K562 (cell line): ENCODE results near the gene NR6A1. TPM values are rescaled to one million over a fixed set of nuclear protein-coding genes. Genes with fewer than 3 reads are reported as not detected.

Experiments used
- ATAC-seq: fragments of 200-7000 bp; cut with Tn5 transposase; 3 replicates; pipeline ENCODE4 v1.9.1; 2020; ENCODE audit warnings: moderate library complexity
- BruUV-seq: library from RNA; stranded (reverse); fragments of 400-500 nt; replicated peaks from 2 replicates; lab custom pipeline; 2021; lab: Mats Ljungman, UMichigan
- CTCF ChIA-PET: fragments of 300-600 bp; formaldehyde crosslinking; extraction: SDS; loops from one replicate; lab custom pipeline; 2021; ENCODE audit warnings: low intra/inter-chr PET ratio; lab: Yijun Ruan, JAX
- POLR2A ChIA-PET: fragments of 300-600, 350-650 bp; sonication (Branson Sonifier 250); formaldehyde crosslinking; extraction: SDS; loops from one replicate; lab custom pipeline; 2021; ENCODE audit warnings: antibody characterized with exemption, inconsistent platforms; lab: Yijun Ruan, JAX
- DNase-seq, 4 experiments: peaks; one replicate each; pipeline versions ENCODE4 v3.0.0 to v3.0.0-alpha.2; 2011 to 2018; ENCODE audit warnings: low spot score in 3 of 4, mixed read lengths in 3 of 4; ENCODE audit errors: extremely low read depth in 1 of 4
- FAIRE-seq: peaks from 2 replicates; lab custom pipeline; 2011; peaks lifted over from hg19 to GRCh38; lab: Jason Lieb, UNC
- H2AFZ ChIP-seq: 2 replicates; pipeline ENCODE4 v1.6.0; 2011; ENCODE audit warnings: low read depth, low read length, control low read depth, inconsistent platforms
- H3K27ac ChIP-seq: fragments of 200-600 bp; 3 replicates; pipeline ENCODE4 v1.8.0; 2011; ENCODE audit warnings: low read depth, mild to moderate bottlenecking, control low read depth, inconsistent platforms, low read length, moderate library complexity, mixed read lengths; ENCODE audit errors: extremely low read depth
- H3K27me3 ChIP-seq, 2 experiments: fragments of 300-600 bp in 1 of 2; 2 replicates in 1 of 2; 3 replicates in 1 of 2; pipeline versions ENCODE4 v1.6.0 to v1.8.0; 2011; ENCODE audit warnings: inconsistent platforms in 2 of 2, low read length in 2 of 2, mild to moderate bottlenecking in 1 of 2, mixed read lengths in 1 of 2, moderate library complexity in 1 of 2; ENCODE audit not compliant: control insufficient read depth in 2 of 2, insufficient read depth in 2 of 2
- H3K36me3 ChIP-seq: fragments of 300-600 bp; 3 replicates; pipeline ENCODE4 v1.8.0; 2011; ENCODE audit warnings: mild to moderate bottlenecking, low read length, inconsistent platforms; ENCODE audit not compliant: control insufficient read depth, insufficient read depth
- H3K4me1 ChIP-seq, 2 experiments: fragments of 200-600 bp in 1 of 2; replicated peaks in 1 of 2; 2 replicates in 1 of 2; 3 replicates in 1 of 2; pipeline versions ENCODE4 v1.5.1 to v1.8.0; 2011; ENCODE audit warnings: inconsistent platforms in 2 of 2, low read length in 2 of 2, mild to moderate bottlenecking in 1 of 2, mixed read lengths in 1 of 2, moderate library complexity in 1 of 2; ENCODE audit not compliant: control insufficient read depth in 2 of 2, insufficient read depth in 2 of 2
- H3K4me2 ChIP-seq: 2 replicates; pipeline ENCODE4 v1.6.1; 2011; ENCODE audit warnings: low read length, control low read depth, inconsistent platforms, mixed read lengths; ENCODE audit not compliant: insufficient read depth
- H3K4me3 ChIP-seq: fragments of 200-600 bp; sonication (generic), shearing (Covaris generic); 2 replicates; pipeline ENCODE4 v1.5.1; 2016; ENCODE audit warnings: control low read depth, inconsistent platforms
- H3K79me2 ChIP-seq: fragments of 200-600 bp; 3 replicates; pipeline ENCODE4 v1.8.0; 2011; ENCODE audit warnings: low read length, inconsistent platforms; ENCODE audit not compliant: control insufficient read depth, insufficient read depth
- H3K9ac ChIP-seq, 2 experiments: 2 replicates each; pipeline versions ENCODE4 v1.6.0 to v1.6.1; 2011; ENCODE audit warnings: low read depth in 2 of 2, low read length in 2 of 2, control low read depth in 1 of 2, inconsistent platforms in 1 of 2, mild to moderate bottlenecking in 1 of 2, mixed read lengths in 1 of 2; ENCODE audit not compliant: insufficient read depth in 1 of 2
- H3K9me1 ChIP-seq: one replicate; pipeline ENCODE4 v1.6.0; 2011; ENCODE audit warnings: inconsistent platforms, mild to moderate bottlenecking, low read length, moderate library complexity; ENCODE audit not compliant: control insufficient read depth, insufficient read depth
- H3K9me3 ChIP-seq: replicated peaks from 2 replicates; pipeline ENCODE4 v1.5.1; 2011; ENCODE audit warnings: low read depth, low read length, inconsistent platforms; ENCODE audit not compliant: control insufficient read depth, insufficient read depth
- H4K20me1 ChIP-seq: replicated peaks from 2 replicates; pipeline ENCODE4 v1.6.1; 2011; ENCODE audit warnings: low read length, inconsistent platforms, mixed read lengths; ENCODE audit not compliant: control insufficient read depth, insufficient read depth
- ADNP ChIP-seq: fragments of 200-800 bp; sonication (Bioruptor generic); IDR thresholded peaks from 2 replicates; pipeline ENCODE4 v1.6.1; 2016; ENCODE audit warnings: missing genetic modification characterization, missing compliant biosample characterization
- BCOR ChIP-seq: fragments of 450-650 bp; IDR thresholded peaks from 2 replicates; pipeline ENCODE4 v1.6.1; 2016
- BRD9 ChIP-seq: fragments of 450-650 bp; IDR thresholded peaks from 2 replicates; pipeline ENCODE4 v1.6.1; 2018; ENCODE audit warnings: low read depth; ENCODE audit not compliant: partially characterized antibody
- CBX3 ChIP-seq, 2 experiments: IDR thresholded peaks; 1 replicate in 1 of 2; 2 replicates in 1 of 2; pipeline ENCODE4 v1.6.1; 2012; ENCODE audit warnings: inconsistent platforms in 2 of 2, low read length in 2 of 2, borderline replicate concordance in 1 of 2, control low read depth in 1 of 2
- CEBPB ChIP-seq: fragments of 450-650 bp; IDR thresholded peaks from 2 replicates; pipeline ENCODE4 v1.6.1; 2016; ENCODE audit warnings: missing genetic modification characterization, missing compliant biosample characterization
- CEBPG ChIP-seq, 3 experiments: fragments of 200-800 bp in 1 of 3; sonication (Bioruptor generic) in 1 of 3; sonication (generic) in 1 of 3; formaldehyde crosslinking in 1 of 3; IDR thresholded peaks in 2 of 3; conservative IDR thresholded peaks in 1 of 3; 2 replicates each; pipeline versions ENCODE4 v1.6.1 to v1.8.0; 2016 to 2022; ENCODE audit warnings: missing compliant biosample characterization in 2 of 3, missing genetic modification characterization in 2 of 3, mild to moderate bottlenecking in 1 of 3, missing genetic modification reagents in 1 of 3
- CTBP1 ChIP-seq: fragments of 450-650 bp; IDR thresholded peaks from 2 replicates; pipeline ENCODE4 v1.6.1; 2016; ENCODE audit warnings: borderline replicate concordance
- HDAC2 ChIP-seq: fragments of 450-650 bp; IDR thresholded peaks from 2 replicates; pipeline ENCODE4 v1.6.1; 2016; ENCODE audit warnings: mild to moderate bottlenecking
- MAFG ChIP-seq: fragments of 450-650 bp; conservative IDR thresholded peaks from 2 replicates; pipeline ENCODE4 v1.6.1; 2016; ENCODE audit warnings: missing genetic modification characterization, missing compliant biosample characterization
- MEIS2 ChIP-seq: fragments of 450-650 bp; IDR thresholded peaks from 2 replicates; pipeline ENCODE4 v1.6.1; 2014; ENCODE audit warnings: mild to moderate bottlenecking; ENCODE audit not compliant: partially characterized antibody
- RBM25 ChIP-seq: fragments of 200-400 bp; formaldehyde crosslinking; IDR thresholded peaks from 2 replicates; pipeline ENCODE4 v1.6.1; 2018; ENCODE audit warnings: low read length, low read depth, moderate library complexity; ENCODE audit not compliant: severe bottlenecking
- SMARCA5 ChIP-seq: fragments of 450-650 bp; IDR thresholded peaks from 2 replicates; pipeline ENCODE4 v1.6.1; 2016
- YY1 ChIP-seq, 3 experiments: IDR thresholded peaks; 2 replicates each; pipeline ENCODE4 v1.6.1; 2011; ENCODE audit warnings: low read length in 2 of 3, mild to moderate bottlenecking in 2 of 3, moderate library complexity in 2 of 3, borderline replicate concordance in 1 of 3, control low read depth in 1 of 3, low read depth in 1 of 3; ENCODE audit not compliant: insufficient read depth in 3 of 3, insufficient replicate concordance in 2 of 3, control insufficient read depth in 1 of 3, insufficient read length in 1 of 3; ENCODE audit errors: extremely low read depth in 1 of 3
- ZNF124 ChIP-seq: sonication (generic); formaldehyde crosslinking; IDR thresholded peaks from 2 replicates; pipeline ENCODE4 v1.8.1; 2022; ENCODE audit warnings: missing genetic modification reagents
- ZNF174 ChIP-seq: fragments of 250-450 bp; sonication (Bioruptor Pico); IDR thresholded peaks from 2 replicates; pipeline ENCODE4 v1.4.0; 2020; ENCODE audit warnings: mild to moderate bottlenecking
- ZNF766 ChIP-seq: fragments of 200-800 bp; sonication (Bioruptor generic); conservative IDR thresholded peaks from 2 replicates; pipeline ENCODE4 v1.6.1; 2016; ENCODE audit warnings: missing genetic modification characterization, missing compliant biosample characterization
- ZNF778 ChIP-seq: fragments of 450-650 bp; formaldehyde crosslinking; IDR thresholded peaks from 2 replicates; pipeline ENCODE4 v1.4.0; 2020; ENCODE audit warnings: mild to moderate bottlenecking, moderate library complexity
- WGBS: fragments of 100-300 bp; shearing (Covaris generic); methylation state at CpG from one replicate; pipeline ENCODE4 v1.1.6; 2016; ENCODE audit warnings: low coverage, mixed read lengths; ENCODE audit not compliant: insufficient coverage; ENCODE audit errors: missing lambda C conversion rate; 5-methylcytosine and 5-hydroxymethylcytosine counted together
- in situ Hi-C: fragments of 300-500 bp; cut with MboI; formaldehyde crosslinking; loops from 4 replicates; pipeline ENCODE4 v1.15.0; 2018; ENCODE audit warnings: inconsistent platforms, mixed read lengths
- intact Hi-C: fragments of 100-400 bp; cut with micrococcal nuclease; formaldehyde crosslinking; loops from 2 replicates; pipeline ENCODE4 v1.14.2; 2022
- polyA plus RNA-seq, 8 experiments: library from polyadenylated mRNA; depleted of rRNA in 4 of 8; stranded (reverse) in 5 of 8; unstranded in 3 of 8; fragments of >200 nt; fragmentation: Nextera tagmentation in 2 of 8; fragmentation: Illumina TruSeq in 1 of 8; extraction: Ambion mirVana in 2 of 8; extraction: Trizol in 1 of 8; gene quantifications; 2 replicates each; pipeline versions ENCODE4 v1.2.1 to v1.2.3, GENCODE V29; 2011 to 2014; ENCODE audit warnings: inconsistent platforms in 1 of 8, missing spikeins in 1 of 8
- total RNA-seq, 7 experiments: library from RNA; depleted of rRNA in 6 of 7; stranded (reverse); fragments of >200 nt in 6 of 7; fragmentation: Illumina TruSeq in 2 of 7; extraction: Trizol in 2 of 7; gene quantifications; 2 replicates each; pipeline versions ENCODE4 v1.2.1 to v1.2.3, GENCODE V29; 2011 to 2021; ENCODE audit warnings: low replicate concordance in 1 of 7
- TF ChIP-seq, protein P1 (sequence below): fragments of 450-650 bp; IDR thresholded peaks from 2 replicates; pipeline ENCODE4 v1.6.1; 2017; ENCODE audit warnings: antibody characterized with exemption, mild to moderate bottlenecking

Gene NR6A1
- total and polyA plus RNA-seq, 9 of the 15 experiments (the other 6 are each of a cell fraction or from before 2014, with no cell fraction given) = 9.7 to 55.4 (median 28.3) TPM

- Histone ChIP-seq H3K27ac (no peak overlapping the region), H3K4me1 (peaks cover 30 to 53% of the 10 kb centered on the region in 2 experiments), H3K9ac (peak overlapping the region in 1 of 2 experiments; percentile 49; a peak in 1 of 4 replicates), H3K4me2 (no peak overlapping the region), H3K36me3 (no peaks in the 10 kb centered on the region), H3K4me3 (no peak overlapping the region), H3K9me1 (no peaks in the 10 kb centered on the region), H3K79me2 (no peaks in the 10 kb centered on the region), H4K20me1 (no peaks in the 10 kb centered on the region), H3K27me3 (no peaks in the 10 kb centered on the region), H3K9me3 (no peaks in the 10 kb centered on the region), H2AFZ (peak overlapping the region; percentile 96)
- ChIA-PET POLR2A (interaction anchor here (0.6 to 1.0 kb wide), 2 partner anchors 13 to 166 kb away, joined by 3 read pairs; no protein-coding TSS in a partner anchor), CTCF (no interaction called here)
- ATAC-seq (peak; percentile 9), FAIRE-seq (peak; percentile 76), DNase-seq (peak in 2 of 4 experiments; percentile 38 to 55)
- no TSS peak for BruUV-seq
- 42% methylated on average over 9 of the region's 9 CpGs for WGBS
- intact Hi-C loops = no loop called here
- in situ Hi-C loops = no loop called here
- peak; percentile 37 for TF ChIP-seq BRD9
- TF ChIP-seq MAFG (tag) = peak; percentile 17; the same call in 1 of the 2 replicates
- peak; percentile 94 for TF ChIP-seq CEBPB (tag)
- peak in 2 of 3 experiments; percentile 9 to 30 for TF ChIP-seq YY1 (IDR thresholded peaks at IDR 0.05; ENCODE audit: borderline replicate concordance in 1 of 3, control insufficient read depth in 1 of 3, extremely low read depth in 1 of 3, insufficient read depth in 3 of 3, insufficient read length in 1 of 3, insufficient replicate concordance in 2 of 3, low read depth in 1 of 3, low read length in 2 of 3)
- TF ChIP-seq, protein P1, sequence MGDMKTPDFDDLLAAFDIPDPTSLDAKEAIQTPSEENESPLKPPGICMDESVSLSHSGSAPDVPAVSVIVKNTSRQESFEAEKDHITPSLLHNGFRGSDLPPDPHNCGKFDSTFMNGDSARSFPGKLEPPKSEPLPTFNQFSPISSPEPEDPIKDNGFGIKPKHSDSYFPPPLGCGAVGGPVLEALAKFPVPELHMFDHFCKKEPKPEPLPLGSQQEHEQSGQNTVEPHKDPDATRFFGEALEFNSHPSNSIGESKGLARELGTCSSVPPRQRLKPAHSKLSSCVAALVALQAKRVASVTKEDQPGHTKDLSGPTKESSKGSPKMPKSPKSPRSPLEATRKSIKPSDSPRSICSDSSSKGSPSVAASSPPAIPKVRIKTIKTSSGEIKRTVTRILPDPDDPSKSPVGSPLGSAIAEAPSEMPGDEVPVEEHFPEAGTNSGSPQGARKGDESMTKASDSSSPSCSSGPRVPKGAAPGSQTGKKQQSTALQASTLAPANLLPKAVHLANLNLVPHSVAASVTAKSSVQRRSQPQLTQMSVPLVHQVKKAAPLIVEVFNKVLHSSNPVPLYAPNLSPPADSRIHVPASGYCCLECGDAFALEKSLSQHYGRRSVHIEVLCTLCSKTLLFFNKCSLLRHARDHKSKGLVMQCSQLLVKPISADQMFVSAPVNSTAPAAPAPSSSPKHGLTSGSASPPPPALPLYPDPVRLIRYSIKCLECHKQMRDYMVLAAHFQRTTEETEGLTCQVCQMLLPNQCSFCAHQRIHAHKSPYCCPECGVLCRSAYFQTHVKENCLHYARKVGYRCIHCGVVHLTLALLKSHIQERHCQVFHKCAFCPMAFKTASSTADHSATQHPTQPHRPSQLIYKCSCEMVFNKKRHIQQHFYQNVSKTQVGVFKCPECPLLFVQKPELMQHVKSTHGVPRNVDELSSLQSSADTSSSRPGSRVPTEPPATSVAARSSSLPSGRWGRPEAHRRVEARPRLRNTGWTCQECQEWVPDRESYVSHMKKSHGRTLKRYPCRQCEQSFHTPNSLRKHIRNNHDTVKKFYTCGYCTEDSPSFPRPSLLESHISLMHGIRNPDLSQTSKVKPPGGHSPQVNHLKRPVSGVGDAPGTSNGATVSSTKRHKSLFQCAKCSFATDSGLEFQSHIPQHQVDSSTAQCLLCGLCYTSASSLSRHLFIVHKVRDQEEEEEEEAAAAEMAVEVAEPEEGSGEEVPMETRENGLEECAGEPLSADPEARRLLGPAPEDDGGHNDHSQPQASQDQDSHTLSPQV = 0 out of 2 replicates have a peak, but pooled peaks have one; percentile 16
- TF ChIP-seq ZNF174 (CRISPR knock-in tag) = no peak
- TF ChIP-seq ADNP = peak; percentile 76
- peak; percentile 18; the same call in 1 of the 2 replicates for TF ChIP-seq HDAC2
- TF ChIP-seq RBM25 = peak; percentile 93
- peak; percentile 53; the same call in 1 of the 2 replicates for TF ChIP-seq CTBP1
- peak; percentile 86 for TF ChIP-seq CEBPG (CRISPR knock-in tag; IDR thresholded peaks at IDR 0.05)
- TF ChIP-seq CEBPG (tag; conservative IDR thresholded peaks at IDR 0.05 in 1 of 2, IDR thresholded peaks at IDR 0.05 in 1 of 2) = peak; percentile 53 to 90
- peak; percentile 52; the same call in 1 of the 2 replicates for TF ChIP-seq SMARCA5
- TF ChIP-seq ZNF766 (CRISPR knock-in tag) = no peak
- TF ChIP-seq ZNF124 (CRISPR knock-in tag) = 0 out of 2 replicates have a peak, but pooled peaks have one; percentile 16
- no peak for TF ChIP-seq CBX3 (IDR thresholded peaks at IDR 0.05; ENCODE audit: borderline replicate concordance in 1 of 2, low read length in 2 of 2)
- TF ChIP-seq BCOR = peak; percentile 93
- TF ChIP-seq ZNF778 (CRISPR knock-in tag) = no peak
- TF ChIP-seq MEIS2 = peak; percentile 14
These were observed 260.3 kb downstream of the NR6A1 start for GRCh38 chr9:124510650-124511425.
